GM12801 (cell line): ENCODE data around the gene C1orf198.

Experiments
- TF ChIP-seq, protein P1 (sequence below): IDR thresholded peaks from one replicate; pipeline ENCODE4 v1.5.1; 2011; ENCODE audit warnings: control low read depth; ENCODE audit not compliant: insufficient read length; ENCODE audit errors: extremely low read depth

The C1orf198 gene

GRCh38 chr1:230814949-230815692, 53.2 kb downstream of the C1orf198 start:
- TF ChIP-seq, protein P1, sequence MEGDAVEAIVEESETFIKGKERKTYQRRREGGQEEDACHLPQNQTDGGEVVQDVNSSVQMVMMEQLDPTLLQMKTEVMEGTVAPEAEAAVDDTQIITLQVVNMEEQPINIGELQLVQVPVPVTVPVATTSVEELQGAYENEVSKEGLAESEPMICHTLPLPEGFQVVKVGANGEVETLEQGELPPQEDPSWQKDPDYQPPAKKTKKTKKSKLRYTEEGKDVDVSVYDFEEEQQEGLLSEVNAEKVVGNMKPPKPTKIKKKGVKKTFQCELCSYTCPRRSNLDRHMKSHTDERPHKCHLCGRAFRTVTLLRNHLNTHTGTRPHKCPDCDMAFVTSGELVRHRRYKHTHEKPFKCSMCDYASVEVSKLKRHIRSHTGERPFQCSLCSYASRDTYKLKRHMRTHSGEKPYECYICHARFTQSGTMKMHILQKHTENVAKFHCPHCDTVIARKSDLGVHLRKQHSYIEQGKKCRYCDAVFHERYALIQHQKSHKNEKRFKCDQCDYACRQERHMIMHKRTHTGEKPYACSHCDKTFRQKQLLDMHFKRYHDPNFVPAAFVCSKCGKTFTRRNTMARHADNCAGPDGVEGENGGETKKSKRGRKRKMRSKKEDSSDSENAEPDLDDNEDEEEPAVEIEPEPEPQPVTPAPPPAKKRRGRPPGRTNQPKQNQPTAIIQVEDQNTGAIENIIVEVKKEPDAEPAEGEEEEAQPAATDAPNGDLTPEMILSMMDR: no peak

DNA sequence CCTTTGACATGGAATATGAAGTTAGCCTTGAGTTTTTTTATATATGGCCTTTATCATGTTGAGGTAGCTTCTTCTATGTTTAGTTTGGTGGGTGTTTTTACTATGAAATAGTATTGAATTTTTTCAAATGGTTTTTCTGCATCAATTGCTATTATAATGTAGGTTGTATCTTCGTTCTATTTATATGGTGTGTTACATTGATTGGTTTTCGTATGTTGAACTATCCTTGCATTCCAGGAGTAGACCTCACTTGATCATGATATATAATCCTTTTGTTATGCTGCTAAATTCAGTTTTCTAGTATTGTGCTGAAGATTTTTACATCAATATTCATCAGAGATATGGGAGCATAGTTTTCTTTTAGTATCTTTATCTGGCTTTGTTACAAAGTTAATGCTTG, 55.8 kb downstream of the C1orf198 start:
- TF ChIP-seq, protein P1: no peak

DNA sequence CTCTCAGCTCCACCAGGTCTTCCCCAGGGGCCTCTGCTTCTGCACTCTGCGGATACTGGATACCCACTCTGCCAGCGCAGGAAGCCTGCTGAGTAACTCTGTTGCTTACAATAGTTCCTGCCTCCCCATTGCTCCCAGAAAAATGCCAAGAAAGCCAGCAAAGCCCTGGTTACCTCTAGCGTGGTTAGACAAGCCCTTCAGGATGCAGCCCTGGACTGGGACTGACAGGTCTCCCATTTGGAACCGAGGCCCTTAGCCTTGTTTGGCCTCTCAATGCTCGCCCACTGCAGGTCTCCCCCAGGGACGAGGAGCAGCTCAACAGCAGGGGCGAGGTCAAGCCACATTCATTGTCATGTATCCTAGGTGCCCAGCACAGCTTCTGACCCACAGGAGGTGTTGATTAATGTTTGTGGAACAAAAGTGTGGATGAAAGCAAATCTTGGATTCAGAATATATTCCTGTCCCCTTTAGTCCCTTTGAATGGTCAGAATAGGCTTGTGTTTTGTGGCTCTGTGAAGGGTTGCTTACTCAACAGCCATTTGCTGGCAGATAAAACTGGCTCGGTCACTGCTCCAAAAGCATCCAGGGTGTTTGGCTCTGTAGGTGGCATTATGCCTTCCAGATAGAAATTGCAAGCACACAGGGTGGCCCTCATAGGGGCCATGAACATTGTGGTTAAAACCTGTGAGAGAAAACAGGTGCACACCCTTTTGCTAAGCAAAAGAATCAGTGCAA, 58.9 kb downstream of the C1orf198 start:
- TF ChIP-seq, protein P1: no peak

DNA sequence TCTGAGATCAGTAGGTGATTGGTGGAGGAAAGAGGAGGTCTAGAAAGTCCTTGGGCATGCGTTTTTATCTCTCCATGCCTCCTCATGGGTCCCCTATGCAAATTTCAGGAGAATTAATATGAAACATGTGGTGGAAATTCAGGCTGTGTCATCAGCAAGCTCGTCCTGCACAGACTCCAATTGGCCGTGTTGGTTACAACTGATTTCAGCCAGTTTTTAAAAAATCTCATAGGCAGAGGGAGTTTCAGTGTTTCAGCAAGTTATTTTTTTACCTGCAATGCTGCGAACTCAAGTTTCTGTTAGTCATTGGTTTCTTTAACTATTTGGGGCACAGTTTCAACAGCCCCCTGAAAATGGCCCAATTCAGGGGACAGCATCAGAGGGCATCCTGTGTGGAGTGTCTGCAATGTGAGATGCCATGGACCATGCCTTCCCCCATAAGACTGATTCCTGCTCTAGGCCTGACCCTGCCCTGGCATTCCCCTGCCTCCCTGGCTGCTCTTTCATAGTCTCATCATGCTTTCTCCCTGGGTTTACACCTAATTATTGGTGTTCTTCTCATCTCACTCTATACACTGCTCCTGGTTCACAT, 59.9 kb downstream of the C1orf198 start:
- TF ChIP-seq, protein P1: no peak

GRCh38 chr1:230807561-230808280, 60.6 kb downstream of the C1orf198 start:
- TF ChIP-seq, protein P1: no peak

GRCh38 chr1:230807029-230807428, 61.3 kb downstream of the C1orf198 start:
- TF ChIP-seq, protein P1: no peak

DNA sequence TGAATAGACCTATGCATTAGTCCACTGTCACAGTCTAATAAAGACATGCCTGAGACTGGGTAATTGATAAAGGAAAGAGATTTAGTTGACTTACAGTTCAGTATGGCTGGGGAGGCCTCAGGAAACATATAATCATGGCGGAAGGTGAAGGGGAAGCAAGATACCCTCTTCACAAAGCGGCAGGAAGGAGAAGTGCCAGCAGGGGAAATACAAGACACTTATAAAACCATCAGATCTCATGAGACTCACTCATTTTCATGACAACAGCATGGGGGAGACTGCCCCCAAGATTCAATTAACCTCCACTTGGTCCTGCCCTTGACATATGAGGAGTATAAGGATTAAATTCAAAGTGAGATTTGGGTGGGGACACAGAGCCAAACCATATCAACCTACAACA, 61.8 kb downstream of the C1orf198 start:
- TF ChIP-seq, protein P1: no peak
